ENCODE data around the gene CENPT. TPM values are rescaled to one million over a fixed set of nuclear protein-coding genes. Genes with fewer than 3 reads are reported as not detected.

Gene CENPT
- total RNA-seq, 4 donors from 2014 or later: 29.4 to 70.2 (median 52.8) TPM

- H3K27ac ChIP-seq: peak overlapping the region; percentile 69 to 87
- TF ChIP-seq, protein P1, sequence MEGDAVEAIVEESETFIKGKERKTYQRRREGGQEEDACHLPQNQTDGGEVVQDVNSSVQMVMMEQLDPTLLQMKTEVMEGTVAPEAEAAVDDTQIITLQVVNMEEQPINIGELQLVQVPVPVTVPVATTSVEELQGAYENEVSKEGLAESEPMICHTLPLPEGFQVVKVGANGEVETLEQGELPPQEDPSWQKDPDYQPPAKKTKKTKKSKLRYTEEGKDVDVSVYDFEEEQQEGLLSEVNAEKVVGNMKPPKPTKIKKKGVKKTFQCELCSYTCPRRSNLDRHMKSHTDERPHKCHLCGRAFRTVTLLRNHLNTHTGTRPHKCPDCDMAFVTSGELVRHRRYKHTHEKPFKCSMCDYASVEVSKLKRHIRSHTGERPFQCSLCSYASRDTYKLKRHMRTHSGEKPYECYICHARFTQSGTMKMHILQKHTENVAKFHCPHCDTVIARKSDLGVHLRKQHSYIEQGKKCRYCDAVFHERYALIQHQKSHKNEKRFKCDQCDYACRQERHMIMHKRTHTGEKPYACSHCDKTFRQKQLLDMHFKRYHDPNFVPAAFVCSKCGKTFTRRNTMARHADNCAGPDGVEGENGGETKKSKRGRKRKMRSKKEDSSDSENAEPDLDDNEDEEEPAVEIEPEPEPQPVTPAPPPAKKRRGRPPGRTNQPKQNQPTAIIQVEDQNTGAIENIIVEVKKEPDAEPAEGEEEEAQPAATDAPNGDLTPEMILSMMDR (IDR thresholded peaks at IDR 0.05): no peak
- TF ChIP-seq POLR2A (IDR thresholded peaks at IDR 0.05): no peak
- no peaks in the 10 kb centered on the region for H3K36me3 ChIP-seq
- intact Hi-C loops (cut with DNase I; ENCODE audit: low total_unique reads): no loop called here
- DNase-seq: no peak
- H3K9me3 ChIP-seq: no peaks in the 10 kb centered on the region
- no peaks in the 10 kb centered on the region for H3K4me1 ChIP-seq
- peak overlapping the region; percentile 89 to 93 for H3K4me3 ChIP-seq
- no peaks in the 10 kb centered on the region for H3K27me3 ChIP-seq
Observed at GRCh38 chr16:67833030-67833414, 14.5 kb downstream of the CENPT start.

GRCh38 chr16:67828651-67829050, 18.8 kb downstream of the CENPT start:
- no peak for TF ChIP-seq POLR2A (IDR thresholded peaks at IDR 0.05)
- TF ChIP-seq, protein P1 (IDR thresholded peaks at IDR 0.05): no peak
- intact Hi-C loops (cut with DNase I; ENCODE audit: low total_unique reads): no loop called here
- H3K27me3 ChIP-seq: no peaks in the 10 kb centered on the region
- no peak overlapping the region for H3K4me3 ChIP-seq
- DNase-seq: no peak
- no peaks in the 10 kb centered on the region for H3K36me3 ChIP-seq
- H3K4me1 ChIP-seq: no peaks in the 10 kb centered on the region
- no peaks in the 10 kb centered on the region for H3K9me3 ChIP-seq
- no peak overlapping the region for H3K27ac ChIP-seq

- Histone ChIP-seq H3K4me1 (no peaks in the 10 kb centered on the region), H3K36me3 (no peaks in the 10 kb centered on the region), H3K27me3 (no peaks in the 10 kb centered on the region), H3K9me3 (no peaks in the 10 kb centered on the region), H3K4me3 (no peak overlapping the region), H3K27ac (no peak overlapping the region)
- DNase-seq: no peak
- intact Hi-C loops (cut with DNase I; ENCODE audit: low total_unique reads): no loop called here
- no peak for TF ChIP-seq POLR2A (IDR thresholded peaks at IDR 0.05)
- TF ChIP-seq, protein P1 (IDR thresholded peaks at IDR 0.05): no peak
Observed at GRCh38 chr16:67825906-67826305, 21.6 kb downstream of the CENPT start.

- H3K4me1 ChIP-seq: no peaks in the 10 kb centered on the region
- no peak overlapping the region for H3K27ac ChIP-seq
- H3K27me3 ChIP-seq: no peaks in the 10 kb centered on the region
- TF ChIP-seq, protein P1 (IDR thresholded peaks at IDR 0.05): no peak
- no peak for TF ChIP-seq POLR2A (IDR thresholded peaks at IDR 0.05)
- no peak overlapping the region for H3K4me3 ChIP-seq
- DNase-seq: no peak
- intact Hi-C loops (cut with DNase I; ENCODE audit: low total_unique reads): no loop called here
- H3K9me3 ChIP-seq: no peaks in the 10 kb centered on the region
- H3K36me3 ChIP-seq: no peaks in the 10 kb centered on the region
Observed at GRCh38 chr16:67825119-67825518, 22.4 kb downstream of the CENPT start.

GRCh38 chr16:67822511-67822910, 25.0 kb downstream of the CENPT start:
- TF ChIP-seq, protein P1 (IDR thresholded peaks at IDR 0.05): no peak
- TF ChIP-seq POLR2A (IDR thresholded peaks at IDR 0.05): no peak
- Histone ChIP-seq H3K36me3 (no peaks in the 10 kb centered on the region), H3K27ac (no peak overlapping the region), H3K27me3 (no peaks in the 10 kb centered on the region), H3K9me3 (no peaks in the 10 kb centered on the region), H3K4me1 (no peaks in the 10 kb centered on the region), H3K4me3 (no peak overlapping the region)
- no peak for DNase-seq
- intact Hi-C loops (cut with DNase I; ENCODE audit: low total_unique reads): no loop called here
